Measurements from ENCODE around the gene GOLGA6L25.
"Not testable (repeated sequence)": the region's sequence is repeated elsewhere in the genome, so short reads cannot be mapped to it uniquely, and the experiment has no call there.

The GOLGA6L25 gene, protein sequence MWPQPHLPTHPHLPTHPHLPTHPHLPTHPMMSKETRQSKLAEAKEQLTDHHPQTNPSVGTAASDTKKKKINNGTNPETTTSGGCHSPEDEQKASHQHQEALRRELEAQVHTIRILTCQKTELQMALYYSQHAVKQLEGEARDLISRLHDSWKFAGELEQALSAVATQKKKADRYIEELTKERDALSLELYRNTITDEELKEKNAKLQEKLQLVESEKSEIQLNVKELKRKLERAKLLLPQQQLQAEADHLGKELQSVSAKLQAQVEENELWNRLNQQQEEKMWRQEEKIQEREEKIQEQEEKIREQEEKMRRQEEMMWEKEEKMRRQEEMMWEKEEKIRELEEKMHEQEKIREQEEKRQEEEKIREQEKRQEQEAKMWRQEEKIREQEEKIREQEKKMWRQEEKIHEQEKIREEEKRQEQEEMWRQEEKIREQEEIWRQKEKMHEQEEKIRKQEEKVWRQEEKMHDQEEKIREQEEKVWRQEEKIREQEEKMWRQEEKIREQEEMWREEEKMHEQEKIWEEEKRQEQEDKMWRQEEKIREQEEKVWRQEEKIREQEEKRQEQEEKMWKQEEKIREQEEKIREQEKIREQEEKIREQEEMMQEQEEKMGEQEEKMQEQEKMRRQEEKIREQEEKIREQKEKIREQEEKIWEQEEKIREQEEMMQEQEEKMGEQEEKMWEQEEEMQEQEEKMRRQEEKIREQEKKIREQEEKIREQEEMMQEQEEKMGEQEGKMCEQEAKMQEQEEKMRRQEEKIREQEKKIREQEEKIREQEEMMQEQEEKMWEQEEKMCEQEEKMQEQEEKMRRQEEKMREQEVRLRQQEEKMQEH

DNA sequence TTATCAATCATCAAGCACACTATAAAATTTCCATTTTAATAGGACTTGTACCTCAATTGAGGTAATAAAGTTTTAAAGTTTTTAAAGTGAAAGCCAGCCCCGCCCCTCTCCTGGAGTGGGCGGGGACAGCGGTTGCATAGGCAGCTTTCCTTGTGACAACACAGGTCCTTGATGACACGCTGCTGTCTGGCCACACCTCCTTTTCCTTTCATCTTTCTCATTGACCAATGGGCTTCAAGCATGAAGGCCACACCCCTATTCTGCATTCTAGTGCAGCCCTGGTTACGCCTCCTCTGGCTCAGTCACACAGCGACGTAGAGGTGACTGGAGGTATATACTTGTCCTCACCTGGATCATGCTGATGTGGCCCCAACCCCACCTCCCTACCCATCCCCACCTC, at the start of gene GOLGA6L25:
TSS of gene GOLGA6L25 (plus strand) at position 301 of the 400 bp plus-strand sequence. CDS start at position 362, 61 bp downstream.
- not testable (repeated sequence) for DNase-seq (ENCODE audit: low spot score)

DNA sequence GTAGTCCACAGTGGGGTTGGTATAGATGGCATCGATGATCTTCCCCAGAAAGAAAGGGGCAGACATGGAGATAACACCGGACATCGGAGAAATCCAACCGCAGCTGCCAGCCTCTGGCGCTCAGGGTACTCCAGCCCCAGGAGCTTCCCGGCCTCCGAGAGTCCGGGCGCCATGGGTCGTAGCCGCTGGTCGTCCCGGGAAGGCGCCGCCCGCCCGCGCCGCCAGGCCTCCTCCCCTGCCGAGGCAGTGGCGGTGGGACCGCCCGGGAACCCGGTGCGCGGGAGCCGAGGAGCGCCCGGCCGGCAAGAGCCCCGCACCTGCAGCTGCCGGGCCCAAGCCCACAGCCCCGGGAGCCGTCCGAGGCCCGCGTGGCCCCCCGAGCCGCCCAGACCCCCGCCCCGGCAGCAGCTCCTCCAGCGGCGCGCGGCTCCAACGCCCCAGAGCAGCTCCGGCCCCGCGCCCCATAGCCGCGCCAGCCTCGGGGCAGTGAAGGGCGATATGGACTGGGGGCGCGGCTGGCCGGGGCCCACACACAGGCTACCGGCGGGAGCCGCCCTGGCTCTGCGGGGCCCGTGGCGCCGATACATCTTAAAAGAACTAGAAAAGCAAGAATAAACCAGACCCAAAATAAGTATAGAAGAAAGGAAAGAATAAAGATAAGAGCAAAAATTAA, 45.0 kb upstream of the GOLGA6L25 start:
- DNase-seq (ENCODE audit: low spot score), result not testable (repeated sequence)

DNA sequence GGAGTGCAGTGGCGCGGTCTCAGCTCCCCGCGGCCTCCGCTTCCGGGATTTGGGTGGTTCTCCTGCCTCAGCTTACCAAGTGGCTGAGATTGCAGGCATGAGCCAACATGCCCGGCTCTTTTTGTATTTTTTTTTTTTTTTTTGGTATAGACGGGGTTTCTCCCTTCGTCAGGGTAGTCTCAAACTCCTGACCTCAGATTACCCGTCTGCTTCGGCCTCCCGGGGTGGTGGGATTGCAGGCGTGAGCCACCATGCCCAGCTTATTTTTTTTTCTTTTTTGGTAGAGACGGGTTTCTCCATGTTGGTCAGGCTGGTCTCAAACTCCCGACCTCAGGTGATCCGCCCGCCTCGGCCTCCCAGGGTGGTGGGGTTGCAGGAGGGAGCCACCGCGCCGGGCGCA, 39.2 kb upstream of the GOLGA6L25 start:
- not testable (repeated sequence) for DNase-seq (ENCODE audit: low spot score)

GRCh38 chr15:28515208-28515607, 38.2 kb upstream of the GOLGA6L25 start:
- not testable (repeated sequence) for DNase-seq (ENCODE audit: low spot score)

DNA sequence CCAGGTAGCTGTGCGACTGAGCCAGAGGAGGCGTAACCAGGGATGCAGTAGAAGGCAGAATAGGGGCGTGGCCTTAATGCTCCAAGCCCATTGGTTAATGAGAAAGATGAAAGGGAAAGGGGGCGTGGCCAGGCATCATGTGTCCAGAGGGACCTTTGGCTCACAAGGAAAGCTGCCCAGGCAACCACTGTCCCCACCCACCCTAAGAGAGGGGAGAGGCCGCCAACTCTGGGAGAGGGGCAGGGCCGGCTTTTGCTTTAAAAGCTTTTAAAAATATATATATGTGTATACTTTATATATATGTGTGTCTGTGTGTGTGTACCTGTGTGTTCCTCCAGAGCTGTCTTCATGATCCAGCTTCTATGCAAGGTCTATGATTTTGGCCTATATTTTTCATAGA, 20.4 kb upstream of the GOLGA6L25 start, which contains the start of gene GOLGA8G:
TSS of gene GOLGA8G (minus strand) at position 18 of the 400 bp plus-strand sequence. CDS start 62 bp downstream, outside the sequence.
- not testable (repeated sequence) for DNase-seq (ENCODE audit: low spot score)

DNA sequence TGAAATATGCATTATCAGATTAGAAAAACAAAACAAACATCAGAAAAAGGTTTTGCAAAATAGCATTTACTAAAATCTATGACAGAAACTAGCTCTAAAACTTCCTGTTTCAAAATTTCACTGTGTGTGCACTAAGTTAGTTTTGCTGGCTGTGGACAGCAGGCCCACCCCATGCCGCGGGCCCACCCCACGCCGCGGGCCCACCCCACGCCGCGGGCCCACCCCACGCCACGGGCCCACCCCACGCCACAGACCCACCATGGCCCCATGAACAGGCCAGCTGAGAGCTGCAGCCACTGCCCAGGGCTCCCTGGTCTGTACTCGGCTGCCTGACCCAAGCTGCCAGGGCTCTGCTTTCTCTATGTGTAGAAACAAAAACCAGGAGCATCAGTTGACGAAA, 20.0 kb downstream of the GOLGA6L25 start:
- DNase-seq (ENCODE audit: low spot score), result not testable (repeated sequence)

DNA sequence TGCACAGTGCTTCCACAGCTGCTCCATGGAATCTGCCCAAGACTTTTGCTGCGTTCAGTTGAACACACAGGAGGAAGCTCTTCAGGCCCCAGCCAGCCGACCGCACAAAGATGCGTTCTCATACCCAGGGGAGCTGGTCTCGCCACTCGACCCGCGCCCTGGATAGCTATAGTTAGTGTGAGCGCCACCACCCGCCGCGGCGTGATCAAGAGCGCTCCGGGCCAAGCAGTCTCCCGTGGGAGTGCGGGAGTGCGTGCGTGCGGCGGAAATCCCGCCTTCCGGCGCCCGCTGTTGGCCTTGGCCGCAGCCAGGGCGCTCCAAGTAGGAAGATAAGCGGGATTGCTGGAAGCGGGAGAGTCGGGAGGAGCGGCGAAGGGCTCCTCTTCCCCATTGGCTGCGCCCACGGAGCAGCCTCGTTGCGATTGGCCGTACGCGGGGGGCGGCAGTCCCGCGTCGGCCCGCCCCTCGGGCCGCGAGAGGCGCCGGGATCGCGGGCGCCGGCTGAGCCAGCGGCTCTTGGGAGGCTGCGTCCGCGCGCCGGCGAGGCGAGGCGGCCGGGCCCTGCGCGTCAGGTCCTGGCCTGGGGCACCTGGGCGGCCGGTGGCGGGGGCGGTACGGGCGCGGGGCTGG, 35.7 kb downstream of the GOLGA6L25 start:
- not testable (repeated sequence) for DNase-seq (ENCODE audit: low spot score)

GRCh38 chr15:28589769-28590168, 36.4 kb downstream of the GOLGA6L25 start:
- DNase-seq (ENCODE audit: low spot score), result not testable (repeated sequence)

DNA sequence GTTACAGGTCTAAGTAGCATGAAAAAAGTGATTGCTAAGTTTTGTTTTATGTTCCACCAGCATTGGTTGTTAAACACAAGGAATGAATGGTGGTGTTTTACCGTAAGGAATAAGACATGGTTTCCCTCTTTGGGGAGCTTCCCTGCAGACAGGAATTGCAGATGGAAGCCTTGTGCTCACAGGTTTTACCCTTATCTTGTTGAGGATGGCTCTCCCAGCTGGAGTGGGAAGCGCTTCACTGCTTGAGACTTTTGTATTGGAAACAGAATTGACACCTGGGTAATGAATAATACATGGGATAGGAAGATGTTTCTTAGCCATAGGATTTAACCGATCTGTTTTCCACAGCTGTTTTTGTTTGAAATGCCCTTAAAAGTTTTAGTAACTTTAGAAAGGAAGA, 39.0 kb downstream of the GOLGA6L25 start:
- DNase-seq (ENCODE audit: low spot score), result not testable (repeated sequence)

DNA sequence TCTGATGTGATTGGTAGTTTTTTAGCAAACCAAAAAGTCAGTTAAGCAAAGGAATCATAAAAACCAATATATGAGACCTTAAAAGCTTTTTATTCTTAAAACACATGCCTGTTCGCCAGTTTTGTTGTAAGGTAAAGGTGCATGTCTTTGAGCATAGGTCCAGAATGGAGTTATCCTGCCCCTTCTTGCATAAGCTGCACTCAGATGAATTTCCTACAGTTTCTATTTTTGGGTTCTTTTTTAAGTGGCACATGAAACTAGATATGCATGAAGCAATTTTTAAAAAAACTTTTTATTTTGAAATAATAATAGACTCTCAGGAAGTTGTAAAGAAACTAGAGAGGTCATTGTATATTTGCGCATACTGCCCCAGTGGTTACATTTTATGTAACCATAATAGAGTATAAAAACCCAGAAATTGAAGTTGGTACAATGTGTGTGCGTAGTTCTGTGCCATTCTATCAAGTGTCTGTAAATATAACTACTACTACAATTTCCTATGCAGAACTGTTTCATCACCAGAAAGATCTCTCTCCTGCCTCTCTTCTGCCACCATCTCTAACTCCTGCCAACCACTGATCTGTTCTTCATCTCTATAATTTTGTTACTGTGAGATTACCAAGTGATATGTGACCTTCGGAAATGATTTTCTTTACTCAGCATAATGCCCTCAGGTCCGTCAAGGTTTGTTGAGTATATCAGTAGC, 40.2 kb downstream of the GOLGA6L25 start:
- not testable (repeated sequence) for DNase-seq (ENCODE audit: low spot score)

GRCh38 chr15:28597471-28597870, 44.1 kb downstream of the GOLGA6L25 start:
- DNase-seq (ENCODE audit: low spot score), result not testable (repeated sequence)

DNA sequence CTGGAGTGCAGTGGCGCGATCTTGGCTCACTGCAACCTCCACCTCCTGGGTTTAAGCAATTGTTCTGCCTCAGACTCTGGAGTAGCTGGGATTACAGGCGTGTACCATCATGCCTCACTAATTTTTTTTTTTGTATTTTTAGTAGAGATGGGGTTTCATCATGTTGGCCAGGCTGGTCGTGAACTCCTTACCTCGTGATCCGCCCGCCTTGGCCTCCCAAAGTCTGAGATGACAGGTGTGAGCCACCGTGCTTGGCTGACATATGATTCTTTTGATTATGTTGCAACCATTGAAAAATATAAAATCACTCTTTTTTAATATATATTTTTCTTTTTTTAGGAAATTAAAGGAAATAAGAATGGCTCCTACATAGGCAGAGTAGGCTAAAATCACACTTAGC, 44.8 kb downstream of the GOLGA6L25 start:
- not testable (repeated sequence) for DNase-seq (ENCODE audit: low spot score)

- DNase-seq (ENCODE audit: low spot score), result not testable (repeated sequence)
Measured at GRCh38 chr15:28602152-28602551, 48.8 kb downstream of the GOLGA6L25 start.
